NCI-H187 (cell line): ENCODE measurements around the gene SYT3.
A peak's percentile ranks its signal among the peaks of the same experiment; 100 is the strongest.

Experiments used
- DNase-seq, 2 experiments: peaks; one replicate each; lab custom pipeline; 2025; lab: John Stamatoyannopoulos, UW

The SYT3 gene

GRCh38 chr19:50639121-50640112, at the start of gene SYT3:
Gene SYT3, minus strand, starts transcription at chr19:50639881. Its CDS starts 2,470 bp downstream, at chr19:50637411.
- no peak for DNase-seq

GRCh38 chr19:50688766-50689165, 49.1 kb upstream of the SYT3 start:
- DNase-seq, result no peak

- no peak for DNase-seq
These were observed 46.8 kb upstream of the SYT3 start for GRCh38 chr19:50686310-50687032.

DNA sequence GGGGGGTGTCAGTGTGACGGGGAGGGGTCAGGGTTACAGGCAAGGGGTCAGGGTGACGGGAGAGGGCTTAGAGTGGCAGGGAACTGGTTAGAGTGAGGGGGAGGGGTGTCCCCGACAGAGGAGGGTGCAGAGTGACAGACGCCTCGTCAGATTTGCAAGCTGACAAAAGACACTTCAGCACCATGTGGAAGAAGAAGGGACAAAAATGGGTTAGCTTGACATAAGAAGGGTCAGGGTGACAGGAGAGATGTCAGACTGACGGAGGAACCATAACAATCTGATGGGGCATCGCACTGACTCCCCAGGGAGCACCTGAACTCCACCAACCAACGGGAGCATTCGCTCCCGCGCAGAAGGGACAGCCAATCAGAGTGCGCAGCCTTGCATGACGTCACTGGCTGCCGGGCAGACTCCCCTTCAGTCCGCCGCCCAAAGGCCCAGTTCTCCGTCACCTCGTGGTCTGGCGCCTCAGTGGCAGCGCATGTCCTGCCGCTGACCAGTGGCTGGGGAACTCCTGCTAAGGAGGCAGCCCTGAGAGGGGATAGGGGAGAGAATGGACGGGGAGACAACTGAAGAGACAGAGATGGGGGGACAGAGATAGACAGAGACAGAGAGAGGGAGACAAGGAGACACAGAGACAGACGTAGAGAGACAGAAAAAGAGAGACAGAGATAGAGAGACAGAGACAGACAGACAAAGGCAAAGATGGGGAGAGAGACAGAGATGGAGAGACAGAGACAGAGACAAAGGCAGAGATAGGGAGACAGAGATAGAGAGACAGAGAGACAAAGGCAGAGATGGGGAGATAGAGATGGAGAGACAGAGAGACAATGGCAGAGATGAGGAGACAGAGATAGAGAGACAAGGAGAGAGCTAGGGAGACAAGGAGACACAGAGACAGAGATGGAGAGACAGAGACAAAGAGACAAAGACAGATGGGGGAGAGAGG, 39.8 kb upstream of the SYT3 start:
- DNase-seq, result peak in 1 of 2 experiments; percentile 16

DNA sequence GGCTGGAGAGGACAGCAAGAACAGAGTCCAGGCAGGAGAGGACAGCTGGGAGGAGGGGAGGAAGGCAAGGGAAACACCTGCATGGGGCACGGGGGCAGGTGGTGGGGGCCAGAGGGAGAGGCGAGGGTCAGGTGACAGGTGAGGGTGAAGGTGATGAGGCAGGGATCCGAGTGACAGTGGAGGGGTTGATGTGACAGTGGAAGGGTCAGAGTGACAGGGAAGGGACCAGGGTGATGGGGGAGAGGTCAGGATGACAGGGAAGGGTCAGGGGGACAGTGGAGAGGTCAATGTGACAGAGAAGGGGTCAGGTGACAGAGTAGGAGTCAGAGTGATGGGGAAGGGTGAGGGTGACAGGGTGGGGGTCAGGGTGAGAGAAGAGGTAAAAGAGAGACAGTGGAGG, 38.6 kb upstream of the SYT3 start:
- no peak for DNase-seq

DNA sequence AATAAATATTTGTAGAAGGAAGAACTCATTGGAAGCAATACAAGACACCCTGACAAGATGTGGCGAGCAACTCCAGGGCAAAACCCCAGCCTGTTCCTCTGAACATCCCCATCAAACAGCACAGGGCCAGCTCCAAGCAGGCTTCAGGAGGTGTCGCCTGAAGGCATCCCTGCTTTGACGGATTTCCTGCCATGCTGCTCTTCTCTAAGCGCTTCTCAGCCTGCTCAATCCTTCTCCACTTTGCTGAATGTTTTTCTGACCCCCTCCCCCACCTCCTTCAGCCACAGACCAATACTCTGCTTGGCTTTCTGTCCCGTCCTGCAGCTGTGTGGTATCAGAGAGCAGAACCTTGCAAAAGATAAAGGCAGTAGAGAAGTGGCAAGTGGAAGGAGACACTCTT, 38.0 kb upstream of the SYT3 start:
- no peak for DNase-seq

GRCh38 chr19:50676625-50677197, 37.0 kb upstream of the SYT3 start:
- no peak for DNase-seq

DNA sequence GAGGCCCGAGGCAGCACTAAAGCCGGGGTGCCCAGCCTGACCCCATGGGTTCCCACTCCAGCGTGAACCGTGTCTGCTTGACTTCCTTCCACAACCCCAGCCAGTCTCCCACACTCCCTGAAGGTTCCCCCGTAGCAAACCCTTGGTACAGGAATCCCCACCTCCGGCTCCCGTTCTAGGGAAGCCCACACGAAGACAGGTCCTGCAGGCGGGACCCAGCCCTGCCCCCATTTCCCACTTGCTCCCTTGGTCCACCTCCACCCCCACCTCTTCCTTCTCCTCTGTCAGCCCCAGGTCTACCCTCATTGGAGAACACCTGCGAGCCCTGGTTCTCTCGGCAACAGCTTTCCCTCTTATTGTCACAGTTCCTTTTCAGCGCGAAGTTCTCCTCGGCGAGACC, 33.4 kb upstream of the SYT3 start:
- DNase-seq, result no peak

DNA sequence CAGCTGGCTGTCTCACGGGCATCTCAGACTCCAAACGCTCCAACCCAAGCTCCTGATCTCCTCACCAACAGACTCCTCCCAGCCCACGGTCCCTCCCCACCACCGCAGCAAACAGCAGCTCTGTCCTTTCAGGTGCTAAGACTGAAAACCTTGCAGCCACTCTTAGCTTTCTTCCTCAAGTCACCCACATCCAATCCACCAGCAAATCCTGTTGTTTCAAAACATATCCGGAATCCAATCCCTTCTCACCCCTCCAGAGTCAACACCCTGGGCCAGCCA, 30.4 kb upstream of the SYT3 start:
- DNase-seq, result no peak

DNA sequence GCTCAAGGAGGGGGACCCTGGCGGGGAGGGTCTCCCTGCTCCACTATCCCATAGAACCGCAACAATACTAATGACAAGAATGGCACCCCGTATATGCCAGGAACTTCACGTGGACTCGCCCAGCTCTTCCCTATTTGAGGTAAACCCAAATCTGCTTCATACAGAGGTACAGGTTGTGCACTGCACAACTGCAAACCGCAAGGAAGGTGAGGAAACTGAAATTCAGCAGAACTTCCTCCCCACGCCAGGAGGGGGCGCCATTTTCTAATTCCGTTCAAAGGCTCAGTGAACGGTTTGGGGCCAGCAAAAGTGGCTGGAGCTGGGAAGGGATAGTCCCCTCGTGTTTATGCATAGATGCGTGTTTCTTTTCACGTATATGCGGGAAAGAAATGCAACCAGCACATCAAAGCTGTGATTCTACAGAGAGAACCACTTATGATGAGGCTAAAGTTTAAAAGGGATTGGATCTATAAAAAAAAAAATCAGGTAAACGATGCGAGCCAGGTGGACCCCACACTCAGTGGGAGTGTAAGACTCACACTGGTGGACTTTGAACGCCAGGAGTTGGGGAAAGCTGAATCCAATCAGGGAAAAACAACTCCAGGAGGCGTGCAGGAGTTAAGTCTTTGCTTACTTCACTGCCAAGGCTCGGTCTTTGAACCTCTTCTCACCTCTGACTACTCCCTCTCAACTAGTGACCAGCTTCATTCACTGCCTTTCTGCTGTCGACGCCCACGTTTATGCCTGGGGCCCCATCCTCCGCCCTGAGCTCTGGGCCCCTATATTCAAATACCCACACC, 29.8 kb upstream of the SYT3 start:
- no peak for DNase-seq

DNA sequence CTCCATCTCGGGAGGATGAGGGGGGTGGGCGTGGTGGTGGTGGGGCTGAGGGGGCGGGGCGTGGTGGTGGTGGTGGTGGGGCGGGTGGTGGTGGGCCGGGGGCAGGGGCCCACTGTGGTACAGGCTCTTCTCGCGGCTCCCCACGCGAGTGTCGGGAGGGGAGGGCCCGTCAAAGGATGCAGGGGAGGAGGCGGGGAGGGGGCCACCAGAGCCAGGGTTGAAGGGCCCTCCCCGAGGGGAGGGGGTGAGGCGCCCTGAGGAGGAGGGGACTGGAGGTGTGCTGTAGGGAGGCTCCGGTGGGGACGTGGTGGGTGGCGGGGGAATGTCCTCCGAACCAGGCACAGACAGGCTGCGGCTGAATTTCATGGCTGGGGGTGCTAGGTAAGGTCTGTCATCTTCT, 29.2 kb upstream of the SYT3 start:
- no peak for DNase-seq

GRCh38 chr19:50668416-50668815, 28.7 kb upstream of the SYT3 start:
- DNase-seq, result no peak

DNA sequence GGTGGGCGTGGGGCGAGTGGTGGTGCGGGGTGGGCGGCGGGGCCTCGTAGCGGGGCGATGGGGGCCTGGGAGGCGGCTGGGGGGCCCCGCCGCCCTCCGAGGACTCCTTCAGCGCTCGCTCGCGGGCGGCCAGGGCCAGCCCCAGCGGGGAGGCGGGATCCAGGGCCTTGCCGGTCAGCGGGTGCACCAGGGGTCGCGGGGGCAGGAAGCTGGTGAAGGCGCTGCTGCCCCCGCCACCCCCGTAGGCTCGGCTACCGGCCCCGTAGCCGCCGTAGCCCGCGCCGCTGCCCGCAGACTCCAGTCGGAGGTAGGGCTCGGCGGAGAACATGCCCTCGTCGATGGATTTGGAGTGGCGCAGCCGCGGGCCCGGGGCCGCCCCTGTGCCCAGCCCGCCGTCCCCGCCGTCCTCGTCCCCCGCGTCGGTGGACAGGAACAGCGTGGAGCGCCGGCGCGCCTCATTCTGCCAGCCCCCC, 28.1 kb upstream of the SYT3 start:
- DNase-seq, result no peak

DNA sequence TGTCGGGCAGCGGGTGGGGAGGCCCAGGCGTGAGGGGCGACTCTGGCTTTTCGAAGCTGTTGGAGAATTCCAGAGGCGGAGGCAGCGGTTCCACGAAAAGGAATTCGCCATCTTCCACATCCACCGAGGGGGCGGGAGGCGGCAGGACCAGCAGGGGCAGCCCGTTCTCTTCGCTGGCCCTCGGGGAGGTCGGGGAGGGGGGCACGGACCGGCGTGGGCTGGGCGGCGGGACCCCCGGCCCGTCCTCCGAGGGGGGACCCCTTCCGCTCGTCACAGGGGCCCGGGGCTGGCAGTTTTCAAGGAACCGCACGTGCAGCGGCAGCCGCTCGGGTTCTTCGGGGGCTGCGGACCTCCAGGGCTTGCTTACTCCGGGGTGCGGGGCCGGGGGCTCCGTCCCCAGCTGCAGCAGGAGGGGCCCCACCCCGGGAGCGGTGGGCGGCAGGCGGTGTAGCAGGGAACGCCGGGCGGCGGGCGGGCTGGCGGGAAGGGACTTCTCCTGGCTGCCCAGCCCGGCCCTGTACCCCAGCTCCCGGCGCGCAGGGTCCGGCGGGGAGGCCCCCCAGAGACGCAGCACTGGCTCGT, 27.6 kb upstream of the SYT3 start:
- DNase-seq, result no peak

GRCh38 chr19:50666346-50667176, 26.9 kb upstream of the SYT3 start:
- DNase-seq, result no peak

- DNase-seq, result no peak
These were observed 24.5 kb upstream of the SYT3 start for GRCh38 chr19:50664204-50664603.

- DNase-seq, result no peak
These were observed 23.8 kb upstream of the SYT3 start for GRCh38 chr19:50663482-50663790.

DNA sequence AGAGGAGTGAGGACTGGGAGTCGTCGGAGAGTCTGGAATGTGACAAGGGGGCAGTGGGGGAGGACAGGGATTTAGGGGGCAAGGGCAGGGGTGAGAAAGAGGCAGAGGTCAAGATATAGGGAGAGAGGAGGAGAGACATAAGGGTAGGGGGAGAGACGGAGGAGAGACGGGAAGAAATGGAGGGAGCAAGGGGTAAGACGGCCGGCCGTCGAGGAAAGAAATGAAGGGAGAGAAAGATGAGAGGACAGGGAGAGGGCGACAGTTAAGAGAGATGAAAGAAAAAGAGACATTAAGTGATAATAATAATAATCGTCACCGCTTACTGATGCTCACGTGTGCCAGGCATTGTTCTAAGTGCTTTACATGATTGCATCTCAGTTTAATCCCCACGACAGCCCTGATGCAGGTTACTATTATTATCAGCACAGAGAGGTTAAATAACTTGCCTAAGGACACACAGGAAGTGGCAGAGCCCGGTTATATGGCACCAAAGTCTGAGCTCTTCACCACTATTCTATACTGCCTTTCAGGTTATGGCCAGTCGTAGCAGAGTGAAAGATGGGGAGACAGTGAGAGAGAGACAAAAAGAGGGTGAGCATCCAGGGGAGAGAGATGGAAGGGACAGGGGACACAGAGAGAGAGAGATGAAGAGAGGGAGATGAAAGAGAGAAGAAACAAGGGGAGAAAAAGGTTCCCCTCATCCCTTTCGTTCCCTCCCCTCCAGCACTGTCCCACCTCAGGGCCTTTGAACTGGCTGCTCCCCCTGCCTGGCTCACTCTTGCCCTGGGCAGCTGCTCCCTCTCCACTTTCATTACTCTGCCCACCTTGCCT, 23.2 kb upstream of the SYT3 start:
- no peak for DNase-seq
